Panc1 (cell line): ENCODE measurements around the gene C11orf68. TPM values are rescaled to one million over a fixed set of nuclear protein-coding genes. Genes with fewer than 3 reads are reported as not detected.

Experiments
- ATAC-seq: fragments of 200-7000 bp; cut with Tn5 transposase; 2 replicates; pipeline ENCODE4 v1.9.1; 2020; ENCODE audit warnings: mild to moderate bottlenecking, moderate library complexity
- BruUV-seq: library from RNA; stranded (reverse); fragments of 400-500 nt; replicated peaks from 2 replicates; lab custom pipeline; 2021; lab: Mats Ljungman, UMichigan
- CTCF ChIA-PET: fragments of 300-600 bp; sonication (Branson Sonifier 250); formaldehyde crosslinking; loops from one replicate; lab custom pipeline; 2022; ENCODE audit warnings: antibody characterized with exemption; lab: Charles Lee
- POLR2A ChIA-PET: fragments of 300-600 bp; sonication (Branson Sonifier 250); formaldehyde crosslinking; loops from one replicate; lab custom pipeline; 2022; ENCODE audit warnings: antibody characterized with exemption; lab: Charles Lee
- DNase-seq: peaks from one replicate; pipeline ENCODE4 v3.0.0-alpha.2; 2010; ENCODE audit warnings: low read depth, low spot score
- H3K27ac ChIP-seq: 2 replicates; pipeline ENCODE4 v1.5.1; 2011; ENCODE audit warnings: mild to moderate bottlenecking, low read length, inconsistent platforms
- H3K27me3 ChIP-seq: fragments of 200-500 bp; sonication (Bioruptor generic); 2 replicates; pipeline ENCODE4 v1.6.0; 2014; ENCODE audit warnings: low read length, inconsistent platforms; ENCODE audit not compliant: control insufficient read depth, insufficient read depth
- H3K36me3 ChIP-seq: fragments of 200-500 bp; sonication (Bioruptor generic); 2 replicates; pipeline ENCODE4 v1.5.1; 2014; ENCODE audit warnings: inconsistent platforms, mild to moderate bottlenecking, low read length, moderate library complexity; ENCODE audit not compliant: control insufficient read depth, insufficient read depth
- H3K4me1 ChIP-seq: 2 replicates; pipeline ENCODE4 v1.5.1; 2011; ENCODE audit warnings: inconsistent platforms, mild to moderate bottlenecking, low read length, moderate library complexity; ENCODE audit not compliant: control insufficient read depth, insufficient read depth
- H3K4me3 ChIP-seq, 2 experiments: 2 replicates each; pipeline ENCODE4 v1.5.1; 2011 to 2012; ENCODE audit warnings: low read depth in 2 of 2, low read length in 2 of 2, mild to moderate bottlenecking in 2 of 2, inconsistent platforms in 1 of 2, moderate library complexity in 1 of 2
- H3K9me3 ChIP-seq: fragments of 200-500 bp; sonication (Bioruptor generic); 2 replicates; pipeline ENCODE4 v1.5.1; 2014; ENCODE audit warnings: low read depth, mild to moderate bottlenecking, inconsistent platforms, low read length, moderate library complexity; ENCODE audit not compliant: control insufficient read depth, insufficient read depth
- CTCF ChIP-seq: fragments of 450-650 bp; IDR thresholded peaks from 2 replicates; pipeline ENCODE4 v1.5.1; 2017; ENCODE audit warnings: mild to moderate bottlenecking
- POLR2AphosphoS5 ChIP-seq: IDR thresholded peaks from 2 replicates; pipeline ENCODE4 v1.6.1; 2012; ENCODE audit warnings: mild to moderate bottlenecking, low read depth, low read length, moderate library complexity
- REST ChIP-seq, 2 experiments: IDR thresholded peaks; 2 replicates each; pipeline ENCODE4 v1.6.1; 2011 to 2012; ENCODE audit warnings: low read depth in 2 of 2, control low read depth in 1 of 2, low read length in 1 of 2, mild to moderate bottlenecking in 1 of 2, moderate library complexity in 1 of 2; ENCODE audit not compliant: insufficient read depth in 1 of 2
- SIN3A ChIP-seq: IDR thresholded peaks from 2 replicates; pipeline ENCODE4 v1.6.1; 2012; ENCODE audit warnings: low read depth, mild to moderate bottlenecking, low read length, moderate library complexity, borderline replicate concordance; ENCODE audit not compliant: insufficient read depth
- TCF7L2 ChIP-seq: IDR thresholded peaks from 2 replicates; pipeline ENCODE4 v1.6.1; 2011; ENCODE audit warnings: mild to moderate bottlenecking, low read depth, low read length, inconsistent platforms
- in situ Hi-C: cut with HindIII; loops from 2 replicates; pipeline ENCODE4 v1.10.0; 2016; ENCODE audit warnings: low sequenced_read_pairs, low pct_unique_long_range_greater_than_20kb
- intact Hi-C: fragments of 100-400 bp; cut with micrococcal nuclease; formaldehyde crosslinking; loops from one replicate; pipeline ENCODE4 v1.10.0; 2022; ENCODE audit not compliant: unreplicated experiment
- total RNA-seq: library from RNA; stranded (reverse); gene quantifications from one replicate; pipeline ENCODE4 v1.2.1, GENCODE V29; 2021; ENCODE audit not compliant: unreplicated experiment

The C11orf68 gene
- total RNA-seq, 1 experiment from 2014 or later = 84.7 TPM

- ChIA-PET POLR2A (no interaction called here), CTCF (no interaction called here)
- Histone ChIP-seq H3K9me3 (no peaks in the 10 kb centered on the region), H3K4me3 (no peak overlapping the region), H3K36me3 (no peaks in the 10 kb centered on the region), H3K27ac (no peak overlapping the region), H3K27me3 (no peaks in the 10 kb centered on the region), H3K4me1 (no peaks in the 10 kb centered on the region)
- in situ Hi-C loops = no loop called here
- no peak for TF ChIP-seq POLR2AphosphoS5
- TF ChIP-seq TCF7L2 = no peak
- no peak for TF ChIP-seq REST (IDR thresholded peaks at IDR 0.05; ENCODE audit: insufficient read depth in 1 of 2, low read depth in 2 of 2, low read length in 1 of 2)
- no peak for TF ChIP-seq CTCF
- TF ChIP-seq SIN3A = no peak
- BruUV-seq = no TSS peak
- ATAC-seq (no peak), DNase-seq (no peak)
- intact Hi-C loops = no loop called here
These were observed 25.9 kb upstream of the C11orf68 start for GRCh38 chr11:65944767-65945166.

- CTCF ChIA-PET = no interaction called here
- DNase-seq = no peak
- Histone ChIP-seq H3K4me3 (no peak overlapping the region), H3K9me3 (no peaks in the 10 kb centered on the region), H3K36me3 (no peaks in the 10 kb centered on the region), H3K27me3 (no peaks in the 10 kb centered on the region), H3K27ac (no peak overlapping the region), H3K4me1 (no peaks in the 10 kb centered on the region)
- in situ Hi-C loops (no loop called here), intact Hi-C loops (no loop called here)
- TF ChIP-seq SIN3A (no peak), REST (IDR thresholded peaks at IDR 0.05; ENCODE audit: insufficient read depth in 1 of 2, low read depth in 2 of 2, low read length in 1 of 2) (no peak), POLR2AphosphoS5 (no peak), CTCF (no peak), TCF7L2 (no peak)
- no TSS peak for BruUV-seq
- POLR2A ChIA-PET = interaction anchor here (0.5 kb wide), 1 partner anchor 27 kb away, joined by 3 read pairs; no protein-coding TSS in a partner anchor
- no peak for ATAC-seq
These were observed 25.3 kb upstream of the C11orf68 start for GRCh38 chr11:65944191-65944590.
